Measurements from ENCODE around the gene RARA.

Gene RARA

DNA sequence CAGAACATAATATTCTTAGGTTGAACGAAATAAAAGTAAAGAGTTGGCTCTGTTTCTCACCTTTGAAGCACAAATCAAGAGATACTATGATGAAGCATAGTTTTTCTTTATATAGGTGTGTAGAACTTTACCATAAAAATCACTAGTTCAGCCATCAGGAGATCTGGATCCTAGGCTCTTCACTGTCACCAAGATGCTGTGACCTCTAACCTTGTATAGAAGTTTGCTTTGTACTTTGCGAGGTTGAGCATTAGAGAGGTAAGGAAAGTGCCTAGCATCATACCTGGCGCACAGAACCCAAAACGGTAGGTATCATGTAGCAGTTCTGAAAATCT, 21.9 kb upstream of the RARA start:
- TF ChIP-seq, protein P1, sequence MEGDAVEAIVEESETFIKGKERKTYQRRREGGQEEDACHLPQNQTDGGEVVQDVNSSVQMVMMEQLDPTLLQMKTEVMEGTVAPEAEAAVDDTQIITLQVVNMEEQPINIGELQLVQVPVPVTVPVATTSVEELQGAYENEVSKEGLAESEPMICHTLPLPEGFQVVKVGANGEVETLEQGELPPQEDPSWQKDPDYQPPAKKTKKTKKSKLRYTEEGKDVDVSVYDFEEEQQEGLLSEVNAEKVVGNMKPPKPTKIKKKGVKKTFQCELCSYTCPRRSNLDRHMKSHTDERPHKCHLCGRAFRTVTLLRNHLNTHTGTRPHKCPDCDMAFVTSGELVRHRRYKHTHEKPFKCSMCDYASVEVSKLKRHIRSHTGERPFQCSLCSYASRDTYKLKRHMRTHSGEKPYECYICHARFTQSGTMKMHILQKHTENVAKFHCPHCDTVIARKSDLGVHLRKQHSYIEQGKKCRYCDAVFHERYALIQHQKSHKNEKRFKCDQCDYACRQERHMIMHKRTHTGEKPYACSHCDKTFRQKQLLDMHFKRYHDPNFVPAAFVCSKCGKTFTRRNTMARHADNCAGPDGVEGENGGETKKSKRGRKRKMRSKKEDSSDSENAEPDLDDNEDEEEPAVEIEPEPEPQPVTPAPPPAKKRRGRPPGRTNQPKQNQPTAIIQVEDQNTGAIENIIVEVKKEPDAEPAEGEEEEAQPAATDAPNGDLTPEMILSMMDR (conservative IDR thresholded peaks at IDR 0.05; ENCODE audit: low read depth, low read length) = no peak
- peak overlapping the region; percentile 24 for H3K4me3 ChIP-seq (ENCODE audit: low read length)
- DNase-seq (ENCODE audit: low read depth) = no peak

DNA sequence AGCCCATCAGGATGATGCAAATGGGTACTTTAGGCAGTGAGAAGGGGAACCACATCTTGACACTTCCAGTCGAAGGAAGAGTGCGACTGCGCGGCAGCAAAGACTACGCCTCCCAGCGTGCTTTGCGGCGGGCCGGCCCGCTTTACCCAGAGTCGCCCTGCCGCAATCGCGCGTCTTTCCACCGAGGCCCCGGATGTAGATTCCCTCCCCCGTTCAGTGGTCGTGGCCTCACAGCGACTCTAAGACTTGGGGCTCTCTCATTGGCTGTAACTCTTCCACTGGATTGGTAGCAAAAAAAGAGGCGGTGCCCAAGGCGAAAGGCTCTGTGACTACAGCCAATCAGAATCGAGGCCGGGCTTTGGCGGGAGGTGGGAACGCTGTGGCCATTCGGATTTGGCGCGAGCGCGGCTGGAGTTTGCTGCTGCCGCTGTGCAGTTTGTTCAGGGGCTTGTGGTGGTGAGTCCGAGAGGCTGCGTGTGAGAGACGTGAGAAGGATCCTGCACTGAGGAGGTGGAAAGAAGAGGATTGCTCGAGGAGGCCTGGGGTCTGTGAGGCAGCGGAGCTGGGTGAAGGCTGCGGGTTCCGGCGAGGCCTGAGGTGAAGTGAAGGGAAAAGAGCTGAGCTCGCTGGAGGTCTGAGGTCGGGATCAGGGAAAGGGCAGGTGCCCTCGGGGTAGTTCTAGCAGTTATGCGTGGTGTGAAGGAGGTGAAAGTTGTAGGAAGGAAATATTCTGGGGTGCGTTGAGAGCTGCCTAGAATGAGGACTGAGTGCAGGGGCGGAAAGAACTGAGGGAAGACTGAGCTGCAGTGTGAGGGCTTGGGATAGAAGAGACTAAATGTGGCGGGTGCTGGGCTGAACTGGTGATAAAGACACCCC, 21.2 kb upstream of the RARA start, which contains the start of gene CDC6:
TSS of gene CDC6 (plus strand) at position 386 of the 876 bp plus-strand sequence. CDS start 1,542 bp downstream, outside the sequence.
- TF ChIP-seq, protein P1 (conservative IDR thresholded peaks at IDR 0.05; ENCODE audit: low read depth, low read length) = no peak
- H3K4me3 ChIP-seq (ENCODE audit: low read length) = peak within 1 kb of the TSS; percentile 72
- peak; percentile 94 for DNase-seq (ENCODE audit: low read depth)

- H3K4me3 ChIP-seq (ENCODE audit: low read length) = no peak overlapping the region
- DNase-seq (ENCODE audit: low read depth) = no peak
- TF ChIP-seq, protein P1 (conservative IDR thresholded peaks at IDR 0.05; ENCODE audit: low read depth, low read length) = peak; percentile 79
Observed at GRCh38 chr17:40290629-40291280, 18.2 kb upstream of the RARA start.

- TF ChIP-seq, protein P1 (conservative IDR thresholded peaks at IDR 0.05; ENCODE audit: low read depth, low read length) = no peak
- H3K4me3 ChIP-seq (ENCODE audit: low read length) = no peak overlapping the region
- no peak for DNase-seq (ENCODE audit: low read depth)
Observed at GRCh38 chr17:40291281-40291664, 17.7 kb upstream of the RARA start.

DNA sequence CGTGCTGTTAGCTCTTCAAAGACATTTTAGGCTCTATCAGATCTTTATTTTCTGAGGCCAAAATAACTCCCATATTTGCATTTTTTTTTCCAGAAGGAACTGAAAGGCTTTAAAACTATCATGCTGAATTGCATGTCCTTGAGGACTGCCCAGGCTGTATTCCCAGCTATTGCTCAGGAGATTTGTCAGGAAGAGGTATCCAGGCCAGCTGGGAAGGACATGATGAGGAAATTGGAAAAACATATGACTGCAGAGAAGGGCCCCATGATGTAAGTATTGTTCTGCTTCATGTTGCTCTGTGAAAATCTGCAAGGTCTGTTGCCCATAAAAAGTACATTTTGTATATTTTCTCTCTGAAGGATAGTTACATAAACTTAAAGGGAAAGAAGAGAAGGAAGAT, 15.6 kb upstream of the RARA start:
- no peak overlapping the region for H3K4me3 ChIP-seq (ENCODE audit: low read length)
- TF ChIP-seq, protein P1 (conservative IDR thresholded peaks at IDR 0.05; ENCODE audit: low read depth, low read length) = no peak
- DNase-seq (ENCODE audit: low read depth) = no peak

DNA sequence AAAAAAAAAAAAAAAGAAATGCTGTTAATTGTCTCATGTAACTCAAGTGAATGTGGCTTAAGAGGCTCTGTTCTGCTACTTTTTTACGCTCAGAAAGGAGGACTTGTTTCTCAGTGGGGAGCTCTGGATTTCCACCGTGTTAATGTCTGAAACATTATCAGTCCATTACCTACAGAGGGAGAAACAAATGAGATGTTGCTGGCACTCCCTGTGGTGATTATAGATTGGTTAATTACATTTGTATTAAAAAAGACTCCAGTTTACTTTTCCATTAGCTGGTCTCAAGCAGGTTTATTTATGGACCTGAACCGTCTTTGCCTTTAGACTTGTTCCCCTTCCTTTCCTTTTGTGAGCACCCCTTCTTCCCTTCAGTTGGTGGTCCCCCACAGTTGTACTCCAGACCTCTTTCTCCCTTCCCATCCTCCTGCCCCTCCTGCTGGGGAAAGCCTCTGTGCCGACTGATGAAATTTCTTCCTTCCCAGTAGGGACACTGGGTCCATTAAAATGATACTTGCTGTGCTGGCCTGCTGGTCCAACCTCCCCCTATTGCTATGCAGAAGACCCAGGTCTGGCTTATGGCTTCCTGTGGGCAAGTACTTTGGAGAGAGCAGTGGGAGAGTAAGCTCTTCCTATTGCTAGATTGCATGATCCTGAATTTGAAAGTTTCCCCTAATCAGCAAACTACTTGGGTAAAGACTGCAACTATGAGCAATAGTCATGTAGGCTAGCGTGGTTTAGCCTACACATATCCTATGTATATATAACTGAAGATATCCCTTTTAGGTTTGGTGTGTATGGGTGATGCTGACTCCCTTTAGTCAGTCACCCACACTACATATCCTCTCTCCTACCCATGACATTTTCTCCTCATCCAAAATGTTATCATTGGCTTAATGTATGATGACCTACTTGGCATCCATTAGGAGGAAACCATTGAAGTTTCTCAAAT, 13.2 kb upstream of the RARA start:
- no peak overlapping the region for H3K4me3 ChIP-seq (ENCODE audit: low read length)
- TF ChIP-seq, protein P1 (conservative IDR thresholded peaks at IDR 0.05; ENCODE audit: low read depth, low read length) = no peak
- DNase-seq (ENCODE audit: low read depth) = no peak
